GM18519 (cell line): ENCODE measurements around the gene MAGEB10.
"Not testable (repeated sequence)": the region's sequence is repeated elsewhere in the genome, so short reads cannot be mapped to it uniquely, and the experiment has no call there.

ENCODE experiments used
- ATAC-seq: cut with Tn5 transposase; IDR thresholded peaks from one replicate; pipeline ENCODE4 v1.9.1; 2021; ENCODE audit warnings: mild to moderate bottlenecking, moderate library complexity; ENCODE audit not compliant: unreplicated experiment, low FRiP score

Gene MAGEB10

GRCh38 chrX:27807690-27808089 is at the start of gene MAGEB10:
Gene MAGEB10 (plus strand): TSS chrX:27807990. CDS start chrX:27821307, 13,317 bp downstream.
- no peak for ATAC-seq

- no peak for ATAC-seq
These were observed 42.1 kb upstream of the MAGEB10 start for GRCh38 chrX:27765718-27766117.

GRCh38 chrX:27767387-27767786 is 40.4 kb upstream of the MAGEB10 start:
- no peak for ATAC-seq

- no peak for ATAC-seq
These were observed 31.8 kb upstream of the MAGEB10 start for GRCh38 chrX:27775984-27776383.

GRCh38 chrX:27796640-27797257 is 11.0 kb upstream of the MAGEB10 start:
- no peak for ATAC-seq

GRCh38 chrX:27797575-27797974 is 10.2 kb upstream of the MAGEB10 start:
- ATAC-seq = no peak

- ATAC-seq = no peak
These were observed 436 bp downstream of the MAGEB10 start for GRCh38 chrX:27808226-27808625.

GRCh38 chrX:27808991-27809859 is 1.4 kb downstream of the MAGEB10 start:
- not testable (repeated sequence) for ATAC-seq

- no peak for ATAC-seq
These were observed 7.4 kb downstream of the MAGEB10 start for GRCh38 chrX:27815209-27815608.

- no peak for ATAC-seq
These were observed 16.0 kb downstream of the MAGEB10 start for GRCh38 chrX:27823812-27824211.

- ATAC-seq = no peak
These were observed 30.4 kb downstream of the MAGEB10 start for GRCh38 chrX:27838185-27838584.

- no peak for ATAC-seq
These were observed 33.1 kb downstream of the MAGEB10 start for GRCh38 chrX:27840881-27841280.

- no peak for ATAC-seq
These were observed 35.1 kb downstream of the MAGEB10 start for GRCh38 chrX:27842859-27843258.

- no peak for ATAC-seq
These were observed 52.5 kb downstream of the MAGEB10 start for GRCh38 chrX:27860337-27860736.

- no peak for ATAC-seq
These were observed 56.0 kb downstream of the MAGEB10 start for GRCh38 chrX:27863809-27864208.
